Stimulated activated CD4-positive, alpha-beta T cell treated with anti-CD3 and anti-CD28 coated beads, Interleukin-12 subunit alpha, Interleukin-12 subunit beta, amount 100 ng/mL, for 24 hours (primary cell): ENCODE measurements around the gene PEX1.
"Not testable (repeated sequence)": the region's sequence is repeated elsewhere in the genome, so short reads cannot be mapped to it uniquely, and the experiment has no call there.

Experiments
- DNase-seq, 2 experiments: peaks; one replicate each; pipeline ENCODE4 v3.0.0-alpha.2; 2020; ENCODE audit warnings: low read depth in 2 of 2

Gene PEX1

GRCh38 chr7:92506363-92506762 is 22.0 kb downstream of the PEX1 start:
- DNase-seq: no peak

GRCh38 chr7:92504563-92504962 is 23.8 kb downstream of the PEX1 start:
- no peak for DNase-seq

DNA sequence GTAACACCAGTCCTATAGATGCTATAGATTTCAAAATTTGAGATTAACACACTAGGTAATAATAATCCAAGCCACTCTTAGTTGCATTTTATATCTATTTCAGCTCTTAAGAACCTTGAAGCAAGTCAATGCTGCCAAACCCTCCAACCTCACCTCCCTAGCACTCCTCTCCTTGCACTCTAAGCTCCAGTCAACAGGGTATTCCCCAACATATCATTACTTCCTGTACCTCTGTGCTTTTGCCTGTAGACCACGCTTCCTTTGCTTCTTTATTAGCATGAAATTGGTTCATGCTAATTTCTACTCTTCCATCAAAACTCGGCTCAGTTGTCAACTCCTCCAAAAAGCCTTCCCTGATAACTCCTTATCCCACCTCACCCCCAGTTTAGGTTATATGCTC is 24.6 kb downstream of the PEX1 start:
- DNase-seq: no peak

GRCh38 chr7:92498557-92498956 is 29.8 kb downstream of the PEX1 start:
- DNase-seq: no peak

DNA sequence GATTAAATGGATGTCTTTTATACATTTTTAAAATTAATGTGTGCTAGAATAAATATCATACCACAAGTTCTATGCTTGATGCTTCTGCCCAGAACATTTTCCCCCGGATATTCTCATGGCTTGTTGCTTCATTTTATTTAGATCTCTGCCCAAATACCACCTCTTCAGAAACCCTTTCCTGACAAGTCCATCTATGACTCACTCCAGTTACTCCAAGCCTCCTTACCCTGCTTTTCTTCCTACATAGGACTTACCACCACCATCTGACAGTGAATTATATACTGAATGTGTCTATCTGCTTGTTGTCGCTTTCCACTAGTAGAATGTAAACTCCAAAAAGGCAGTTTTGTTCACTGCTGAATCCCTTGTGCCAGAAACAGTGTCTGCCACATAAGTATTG is 31.4 kb downstream of the PEX1 start:
- DNase-seq: no peak

- DNase-seq: no peak
Observed at GRCh38 chr7:92489634-92490033, 38.7 kb downstream of the PEX1 start.

DNA sequence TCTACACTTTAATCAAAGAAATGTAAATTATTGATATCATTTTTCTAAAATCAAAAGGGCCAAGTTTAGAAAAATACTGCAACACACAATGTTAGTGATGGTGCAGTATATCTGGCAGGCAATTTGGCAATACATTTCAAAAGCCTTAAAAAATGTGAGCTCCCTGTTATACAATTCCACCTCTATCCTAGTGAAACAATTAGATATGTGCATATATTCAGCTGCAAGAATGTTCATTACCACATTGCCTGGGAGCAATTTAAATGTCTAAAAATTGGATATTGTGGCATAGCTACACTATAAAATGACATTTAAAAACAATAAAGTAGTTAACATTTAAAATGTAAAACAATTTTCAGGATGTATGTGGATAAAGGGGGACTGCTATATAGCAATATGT is 40.5 kb downstream of the PEX1 start:
- DNase-seq: no peak

DNA sequence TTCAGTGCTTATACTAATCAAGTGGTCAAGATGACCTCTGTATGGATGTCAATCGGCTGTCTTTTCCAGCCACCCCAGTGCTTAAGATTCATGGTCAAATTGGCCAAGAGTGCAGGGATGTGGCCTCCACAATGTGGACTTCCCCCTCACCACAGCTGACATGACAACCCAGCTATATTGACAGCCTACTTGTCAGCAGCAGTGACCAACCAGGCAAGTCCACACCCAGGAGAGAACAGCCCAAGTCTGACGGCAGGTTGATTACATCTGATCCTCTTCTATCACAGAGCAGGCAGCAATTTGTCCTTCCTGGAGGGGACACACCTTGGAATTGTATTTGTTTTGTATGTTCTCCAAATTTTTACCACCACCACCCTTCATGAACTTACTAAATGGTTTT is 42.3 kb downstream of the PEX1 start:
- no peak for DNase-seq

- DNase-seq: no peak
Observed at GRCh38 chr7:92485267-92485892, 42.9 kb downstream of the PEX1 start.

- DNase-seq: not testable (repeated sequence)
Observed at GRCh38 chr7:92484226-92484625, 44.1 kb downstream of the PEX1 start.

GRCh38 chr7:92483624-92484023 is 44.7 kb downstream of the PEX1 start:
- not testable (repeated sequence) for DNase-seq

GRCh38 chr7:92479146-92479545 is 49.2 kb downstream of the PEX1 start:
- not testable (repeated sequence) for DNase-seq

GRCh38 chr7:92478711-92479110 is 49.6 kb downstream of the PEX1 start:
- DNase-seq: no peak

DNA sequence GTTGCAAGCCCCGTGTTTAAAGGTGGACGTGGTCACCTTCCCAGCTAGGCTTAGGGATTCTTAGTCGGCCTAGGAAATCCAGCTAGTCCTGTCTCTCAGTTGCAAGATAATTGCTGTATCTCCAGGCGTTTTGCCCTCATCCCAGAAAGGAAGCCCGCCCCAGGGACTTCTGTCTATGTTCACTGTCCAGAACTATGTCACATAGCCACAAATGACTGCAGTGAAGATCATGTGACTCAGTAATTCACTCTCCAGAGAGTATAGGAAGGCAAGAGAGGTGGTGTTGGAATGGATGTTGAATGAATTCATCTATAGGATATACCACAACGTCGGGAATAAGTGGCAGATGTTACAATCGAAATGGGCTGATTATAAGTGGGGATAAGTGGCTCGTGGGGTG is 50.2 kb downstream of the PEX1 start:
- DNase-seq: no peak

DNA sequence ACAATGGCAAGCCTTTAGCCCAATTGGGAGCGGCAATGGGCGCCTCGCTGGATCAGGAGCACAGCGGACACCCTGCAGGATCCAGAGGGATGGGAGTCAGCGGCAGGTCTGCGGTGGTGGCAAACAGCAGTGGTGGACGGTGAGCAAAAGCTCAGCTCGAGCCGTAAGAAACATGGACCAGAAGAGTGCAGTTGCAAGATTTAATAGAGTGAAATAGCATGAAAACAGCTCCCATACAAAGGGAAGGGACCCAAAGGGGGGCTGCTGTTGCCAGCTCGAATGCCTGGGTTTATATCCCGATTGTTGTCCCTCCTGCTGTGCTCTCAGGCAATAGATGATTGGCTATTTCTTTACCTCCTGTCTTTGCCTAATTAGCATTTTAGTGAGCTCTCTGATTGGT is 50.6 kb downstream of the PEX1 start, which contains the start of gene ERVW-1:
Gene ERVW-1, minus strand, starts transcription at position 266 of the 400 bp plus-strand sequence. CDS start 7,565 bp downstream, outside the sequence.
- not testable (repeated sequence) for DNase-seq

DNA sequence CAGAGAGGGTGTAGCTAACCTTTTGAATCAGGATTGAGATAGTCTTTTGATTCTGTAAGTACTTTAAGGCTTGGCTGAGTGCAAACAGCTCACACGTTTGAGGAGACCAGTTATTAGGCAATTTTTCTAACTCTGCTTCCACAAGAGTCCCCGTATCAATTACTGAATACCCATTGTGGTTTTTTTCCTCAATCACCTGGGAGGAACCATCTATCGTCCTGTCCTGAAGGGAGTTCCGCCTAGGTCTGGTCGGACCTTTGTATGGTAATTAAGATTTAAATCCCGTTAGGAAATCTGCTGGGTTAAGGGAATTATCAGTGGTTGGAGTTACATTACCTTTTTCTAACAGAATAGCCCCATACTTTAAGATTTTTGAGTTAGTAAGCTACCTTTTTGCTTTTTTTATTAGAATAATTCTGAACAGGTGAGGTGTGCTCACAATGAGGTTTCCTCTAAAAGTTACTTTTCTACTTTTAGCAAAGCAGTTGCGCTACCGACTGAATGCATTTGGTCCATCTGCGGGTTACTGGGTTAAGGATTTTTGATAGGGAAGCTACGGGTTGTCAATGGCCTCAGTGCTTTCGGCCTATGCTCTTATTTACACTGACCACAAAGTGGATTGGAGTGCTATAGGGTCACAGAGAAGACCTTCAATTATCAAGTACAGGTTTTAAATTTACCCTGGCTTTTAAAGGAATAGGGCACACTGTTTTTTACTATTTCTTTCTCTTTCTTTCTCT is 52.3 kb downstream of the PEX1 start:
- not testable (repeated sequence) for DNase-seq

DNA sequence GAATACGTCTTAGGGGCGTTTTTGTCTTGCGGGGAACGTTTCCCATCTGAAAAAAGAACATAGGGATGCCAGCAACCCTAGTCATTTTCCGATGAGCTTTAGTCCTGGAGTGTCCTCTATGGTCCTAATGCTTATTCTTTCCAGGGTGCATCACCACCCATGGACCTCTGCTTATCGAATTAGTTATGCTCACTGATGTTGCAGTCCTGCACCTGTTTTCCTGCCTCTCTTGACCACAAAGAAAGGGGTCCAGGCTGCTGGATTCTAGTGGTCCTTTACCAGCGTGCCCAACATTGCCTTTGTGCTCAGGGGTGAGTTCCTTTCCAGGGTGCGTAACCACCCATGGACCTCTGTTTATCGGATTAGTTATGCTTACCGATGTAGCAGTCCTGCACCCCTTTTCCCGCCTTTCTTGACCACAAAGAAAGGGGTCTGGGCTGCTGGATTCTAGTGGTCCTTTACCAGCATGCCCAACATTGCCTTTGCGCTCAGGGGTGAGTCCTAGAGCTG is 53.0 kb downstream of the PEX1 start:
- DNase-seq: not testable (repeated sequence)

GRCh38 chr7:92473989-92474388 is 54.3 kb downstream of the PEX1 start:
- DNase-seq: not testable (repeated sequence)

- not testable (repeated sequence) for DNase-seq
Observed at GRCh38 chr7:92468589-92468988, 59.7 kb downstream of the PEX1 start.

DNA sequence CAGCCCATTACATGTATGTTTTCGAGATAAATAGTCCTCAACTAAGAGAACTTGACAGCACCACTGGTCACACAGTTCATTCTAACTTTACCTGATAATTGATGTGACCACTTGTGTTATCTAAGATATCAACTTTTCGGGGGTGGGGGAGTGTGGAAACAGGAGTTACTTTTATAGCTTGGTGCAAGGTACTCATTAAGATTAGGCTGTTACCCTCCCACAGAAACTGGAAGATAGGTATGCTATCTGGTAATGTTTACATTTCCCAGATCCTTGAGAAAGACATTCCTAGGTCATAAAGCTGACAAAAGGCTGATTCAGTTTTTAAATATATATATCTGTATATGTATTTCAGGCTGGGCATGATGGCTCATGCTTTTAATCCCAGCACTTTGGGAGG is 61.6 kb downstream of the PEX1 start:
- DNase-seq: no peak

GRCh38 chr7:92464515-92464914 is 63.8 kb downstream of the PEX1 start:
- no peak for DNase-seq

DNA sequence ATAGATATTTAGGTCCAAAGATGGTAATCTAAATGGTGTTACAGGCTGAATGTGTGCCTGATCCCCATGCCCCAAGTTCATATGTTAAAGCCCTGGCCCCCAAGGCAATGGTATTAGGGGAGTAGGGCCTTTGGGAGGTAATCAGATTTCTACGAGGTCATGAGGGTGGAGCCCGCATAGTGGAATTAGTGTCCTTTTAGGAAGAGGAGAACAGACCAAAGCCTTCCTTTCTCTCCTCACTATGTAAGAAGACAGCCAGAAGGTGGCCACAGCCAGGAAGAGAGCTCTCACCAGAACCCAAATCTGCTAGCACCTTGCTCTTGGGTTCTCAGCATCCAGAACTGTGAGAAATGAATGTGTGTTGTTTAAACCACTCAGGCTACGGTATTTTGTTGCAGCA is 65.8 kb downstream of the PEX1 start:
- no peak for DNase-seq
